K562 (cell line): ENCODE data around the gene NHSL2. TPM values are rescaled to one million over a fixed set of nuclear protein-coding genes. Genes with fewer than 3 reads are reported as not detected.

Source experiments
- ELF1 ChIP-seq: fragments of 200-800 bp; sonication (Bioruptor generic); IDR thresholded peaks from 2 replicates; pipeline ENCODE4 v1.6.1; 2016; ENCODE audit warnings: missing genetic modification characterization, missing compliant biosample characterization
- KLF6 ChIP-seq: fragments of 250-450 bp; sonication (Bioruptor Pico); IDR thresholded peaks from 2 replicates; pipeline ENCODE4 v1.4.0; 2020; ENCODE audit warnings: mild to moderate bottlenecking, moderate library complexity, borderline replicate concordance
- MTA2 ChIP-seq: fragments of 450-650 bp; IDR thresholded peaks from 2 replicates; pipeline ENCODE4 v1.6.1; 2016; ENCODE audit warnings: low read depth
- POLR2H ChIP-seq: IDR thresholded peaks from 2 replicates; pipeline ENCODE4 v1.6.1; 2016; ENCODE audit warnings: missing genetic modification characterization, low read depth, mild to moderate bottlenecking, control low read depth, missing compliant biosample characterization, moderate library complexity
- SP1 ChIP-seq: sonication (generic); formaldehyde crosslinking; IDR thresholded peaks from 2 replicates; pipeline ENCODE4 v1.8.1; 2022; ENCODE audit warnings: mild to moderate bottlenecking, missing genetic modification reagents
- ZBTB1 ChIP-seq: sonication (generic); formaldehyde crosslinking; IDR thresholded peaks from 2 replicates; pipeline ENCODE4 v1.8.1; 2023; ENCODE audit warnings: missing genetic modification reagents, low read depth, mild to moderate bottlenecking, borderline replicate concordance
- ZEB2 ChIP-seq: fragments of 450-650 bp; IDR thresholded peaks from 2 replicates; pipeline ENCODE4 v1.6.1; 2016
- ZNF316 ChIP-seq: fragments of 450-650 bp; IDR thresholded peaks from 2 replicates; pipeline ENCODE4 v1.6.1; 2016
- ZNF77 ChIP-seq: fragments of 250-450 bp; sonication (Bioruptor Pico); IDR thresholded peaks from 2 replicates; pipeline ENCODE4 v1.5.0; 2020
- polyA plus RNA-seq, 8 experiments: library from polyadenylated mRNA; depleted of rRNA in 4 of 8; stranded (reverse) in 5 of 8; unstranded in 3 of 8; fragments of >200 nt; fragmentation: Nextera tagmentation in 2 of 8; fragmentation: Illumina TruSeq in 1 of 8; extraction: Ambion mirVana in 2 of 8; extraction: Trizol in 1 of 8; gene quantifications; 2 replicates each; pipeline versions ENCODE4 v1.2.1 to v1.2.3, GENCODE V29; 2011 to 2014; ENCODE audit warnings: inconsistent platforms in 1 of 8, missing spikeins in 1 of 8
- total RNA-seq, 7 experiments: library from RNA; depleted of rRNA in 6 of 7; stranded (reverse); fragments of >200 nt in 6 of 7; fragmentation: Illumina TruSeq in 2 of 7; extraction: Trizol in 2 of 7; gene quantifications; 2 replicates each; pipeline versions ENCODE4 v1.2.1 to v1.2.3, GENCODE V29; 2011 to 2021; ENCODE audit warnings: low replicate concordance in 1 of 7
- TF ChIP-seq, protein P1 (sequence below): fragments of 200-600 bp; sonication (generic); IDR thresholded peaks from one replicate; pipeline ENCODE4 v1.6.1; 2012; ENCODE audit warnings: mild to moderate bottlenecking, low read depth, low read length, inconsistent platforms
- TF ChIP-seq, protein P2 (sequence below), 2 experiments: fragments of 450-650 bp in 1 of 2; sonication (generic) in 1 of 2; formaldehyde crosslinking; conservative IDR thresholded peaks; 2 replicates each; pipeline versions ENCODE4 v1.4.0 to v1.8.1; 2020 to 2022; ENCODE audit warnings: mild to moderate bottlenecking in 1 of 2, missing genetic modification reagents in 1 of 2
- TF ChIP-seq, protein P3 (sequence below): sonication (generic); formaldehyde crosslinking; IDR thresholded peaks from 2 replicates; pipeline ENCODE4 v1.5.0; 2020; ENCODE audit warnings: missing genetic modification reagents

Gene NHSL2
- total and polyA plus RNA-seq, 9 of the 15 experiments (the other 6 are each of a cell fraction or from before 2014, with no cell fraction given), result 0.02 TPM; not detected in 8

DNA sequence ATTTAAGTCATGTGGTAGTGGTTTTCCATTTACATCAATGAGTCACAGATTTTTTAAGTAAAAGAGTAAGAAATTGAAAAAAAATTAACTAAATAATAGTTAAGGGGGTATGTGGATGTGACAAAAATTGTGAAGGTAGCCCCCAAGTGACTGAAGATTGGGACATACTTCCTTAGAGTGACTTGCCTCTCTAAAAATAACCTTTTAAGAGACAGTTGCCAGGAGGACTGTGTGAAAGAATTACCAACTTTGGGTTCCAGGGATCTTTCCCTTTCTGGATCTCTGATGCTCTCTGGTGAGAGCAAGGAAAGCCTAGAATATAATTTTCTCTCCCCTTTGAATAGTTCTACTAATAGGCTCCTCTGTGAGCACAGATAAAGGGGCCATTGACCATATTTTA, 42.7 kb downstream of the NHSL2 start (continued):
- TF ChIP-seq, protein P1, sequence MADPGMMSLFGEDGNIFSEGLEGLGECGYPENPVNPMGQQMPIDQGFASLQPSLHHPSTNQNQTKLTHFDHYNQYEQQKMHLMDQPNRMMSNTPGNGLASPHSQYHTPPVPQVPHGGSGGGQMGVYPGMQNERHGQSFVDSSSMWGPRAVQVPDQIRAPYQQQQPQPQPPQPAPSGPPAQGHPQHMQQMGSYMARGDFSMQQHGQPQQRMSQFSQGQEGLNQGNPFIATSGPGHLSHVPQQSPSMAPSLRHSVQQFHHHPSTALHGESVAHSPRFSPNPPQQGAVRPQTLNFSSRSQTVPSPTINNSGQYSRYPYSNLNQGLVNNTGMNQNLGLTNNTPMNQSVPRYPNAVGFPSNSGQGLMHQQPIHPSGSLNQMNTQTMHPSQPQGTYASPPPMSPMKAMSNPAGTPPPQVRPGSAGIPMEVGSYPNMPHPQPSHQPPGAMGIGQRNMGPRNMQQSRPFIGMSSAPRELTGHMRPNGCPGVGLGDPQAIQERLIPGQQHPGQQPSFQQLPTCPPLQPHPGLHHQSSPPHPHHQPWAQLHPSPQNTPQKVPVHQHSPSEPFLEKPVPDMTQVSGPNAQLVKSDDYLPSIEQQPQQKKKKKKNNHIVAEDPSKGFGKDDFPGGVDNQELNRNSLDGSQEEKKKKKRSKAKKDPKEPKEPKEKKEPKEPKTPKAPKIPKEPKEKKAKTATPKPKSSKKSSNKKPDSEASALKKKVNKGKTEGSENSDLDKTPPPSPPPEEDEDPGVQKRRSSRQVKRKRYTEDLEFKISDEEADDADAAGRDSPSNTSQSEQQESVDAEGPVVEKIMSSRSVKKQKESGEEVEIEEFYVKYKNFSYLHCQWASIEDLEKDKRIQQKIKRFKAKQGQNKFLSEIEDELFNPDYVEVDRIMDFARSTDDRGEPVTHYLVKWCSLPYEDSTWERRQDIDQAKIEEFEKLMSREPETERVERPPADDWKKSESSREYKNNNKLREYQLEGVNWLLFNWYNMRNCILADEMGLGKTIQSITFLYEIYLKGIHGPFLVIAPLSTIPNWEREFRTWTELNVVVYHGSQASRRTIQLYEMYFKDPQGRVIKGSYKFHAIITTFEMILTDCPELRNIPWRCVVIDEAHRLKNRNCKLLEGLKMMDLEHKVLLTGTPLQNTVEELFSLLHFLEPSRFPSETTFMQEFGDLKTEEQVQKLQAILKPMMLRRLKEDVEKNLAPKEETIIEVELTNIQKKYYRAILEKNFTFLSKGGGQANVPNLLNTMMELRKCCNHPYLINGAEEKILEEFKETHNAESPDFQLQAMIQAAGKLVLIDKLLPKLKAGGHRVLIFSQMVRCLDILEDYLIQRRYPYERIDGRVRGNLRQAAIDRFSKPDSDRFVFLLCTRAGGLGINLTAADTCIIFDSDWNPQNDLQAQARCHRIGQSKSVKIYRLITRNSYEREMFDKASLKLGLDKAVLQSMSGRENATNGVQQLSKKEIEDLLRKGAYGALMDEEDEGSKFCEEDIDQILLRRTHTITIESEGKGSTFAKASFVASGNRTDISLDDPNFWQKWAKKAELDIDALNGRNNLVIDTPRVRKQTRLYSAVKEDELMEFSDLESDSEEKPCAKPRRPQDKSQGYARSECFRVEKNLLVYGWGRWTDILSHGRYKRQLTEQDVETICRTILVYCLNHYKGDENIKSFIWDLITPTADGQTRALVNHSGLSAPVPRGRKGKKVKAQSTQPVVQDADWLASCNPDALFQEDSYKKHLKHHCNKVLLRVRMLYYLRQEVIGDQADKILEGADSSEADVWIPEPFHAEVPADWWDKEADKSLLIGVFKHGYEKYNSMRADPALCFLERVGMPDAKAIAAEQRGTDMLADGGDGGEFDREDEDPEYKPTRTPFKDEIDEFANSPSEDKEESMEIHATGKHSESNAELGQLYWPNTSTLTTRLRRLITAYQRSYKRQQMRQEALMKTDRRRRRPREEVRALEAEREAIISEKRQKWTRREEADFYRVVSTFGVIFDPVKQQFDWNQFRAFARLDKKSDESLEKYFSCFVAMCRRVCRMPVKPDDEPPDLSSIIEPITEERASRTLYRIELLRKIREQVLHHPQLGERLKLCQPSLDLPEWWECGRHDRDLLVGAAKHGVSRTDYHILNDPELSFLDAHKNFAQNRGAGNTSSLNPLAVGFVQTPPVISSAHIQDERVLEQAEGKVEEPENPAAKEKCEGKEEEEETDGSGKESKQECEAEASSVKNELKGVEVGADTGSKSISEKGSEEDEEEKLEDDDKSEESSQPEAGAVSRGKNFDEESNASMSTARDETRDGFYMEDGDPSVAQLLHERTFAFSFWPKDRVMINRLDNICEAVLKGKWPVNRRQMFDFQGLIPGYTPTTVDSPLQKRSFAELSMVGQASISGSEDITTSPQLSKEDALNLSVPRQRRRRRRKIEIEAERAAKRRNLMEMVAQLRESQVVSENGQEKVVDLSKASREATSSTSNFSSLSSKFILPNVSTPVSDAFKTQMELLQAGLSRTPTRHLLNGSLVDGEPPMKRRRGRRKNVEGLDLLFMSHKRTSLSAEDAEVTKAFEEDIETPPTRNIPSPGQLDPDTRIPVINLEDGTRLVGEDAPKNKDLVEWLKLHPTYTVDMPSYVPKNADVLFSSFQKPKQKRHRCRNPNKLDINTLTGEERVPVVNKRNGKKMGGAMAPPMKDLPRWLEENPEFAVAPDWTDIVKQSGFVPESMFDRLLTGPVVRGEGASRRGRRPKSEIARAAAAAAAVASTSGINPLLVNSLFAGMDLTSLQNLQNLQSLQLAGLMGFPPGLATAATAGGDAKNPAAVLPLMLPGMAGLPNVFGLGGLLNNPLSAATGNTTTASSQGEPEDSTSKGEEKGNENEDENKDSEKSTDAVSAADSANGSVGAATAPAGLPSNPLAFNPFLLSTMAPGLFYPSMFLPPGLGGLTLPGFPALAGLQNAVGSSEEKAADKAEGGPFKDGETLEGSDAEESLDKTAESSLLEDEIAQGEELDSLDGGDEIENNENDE, result no peak
- TF ChIP-seq SP1, result no peak
- no peak for TF ChIP-seq ZBTB1
- TF ChIP-seq ZNF77, result no peak
- no peak for TF ChIP-seq POLR2H (tag)
- TF ChIP-seq, protein P2, sequence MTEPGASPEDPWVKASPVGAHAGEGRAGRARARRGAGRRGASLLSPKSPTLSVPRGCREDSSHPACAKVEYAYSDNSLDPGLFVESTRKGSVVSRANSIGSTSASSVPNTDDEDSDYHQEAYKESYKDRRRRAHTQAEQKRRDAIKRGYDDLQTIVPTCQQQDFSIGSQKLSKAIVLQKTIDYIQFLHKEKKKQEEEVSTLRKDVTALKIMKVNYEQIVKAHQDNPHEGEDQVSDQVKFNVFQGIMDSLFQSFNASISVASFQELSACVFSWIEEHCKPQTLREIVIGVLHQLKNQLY (CRISPR knock-in tag; conservative IDR thresholded peaks at IDR 0.05), result no peak
- no peak for TF ChIP-seq MTA2
- no peak for TF ChIP-seq KLF6 (CRISPR knock-in tag)
- TF ChIP-seq, protein P3, sequence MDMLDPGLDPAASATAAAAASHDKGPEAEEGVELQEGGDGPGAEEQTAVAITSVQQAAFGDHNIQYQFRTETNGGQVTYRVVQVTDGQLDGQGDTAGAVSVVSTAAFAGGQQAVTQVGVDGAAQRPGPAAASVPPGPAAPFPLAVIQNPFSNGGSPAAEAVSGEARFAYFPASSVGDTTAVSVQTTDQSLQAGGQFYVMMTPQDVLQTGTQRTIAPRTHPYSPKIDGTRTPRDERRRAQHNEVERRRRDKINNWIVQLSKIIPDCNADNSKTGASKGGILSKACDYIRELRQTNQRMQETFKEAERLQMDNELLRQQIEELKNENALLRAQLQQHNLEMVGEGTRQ (CRISPR knock-in tag), result no peak
- TF ChIP-seq ELF1 (tag), result no peak
- TF ChIP-seq ZNF316, result no peak
- TF ChIP-seq ZEB2, result no peak
- TF ChIP-seq, all 486 proteins: peak for 0
